Activated B cell treated with CpG ODN at 0.5 μM for 24 hours (primary cell): ENCODE results near the gene GJB2. TPM values are rescaled to one million over a fixed set of nuclear protein-coding genes. Genes with fewer than 3 reads are reported as not detected.
A peak's percentile ranks its signal among the peaks of the same experiment; 100 is the strongest.

Experiments used
- ATAC-seq: fragments of 200-7000 bp; cut with Tn5 transposase; one replicate; pipeline ENCODE4 v1.10.0; 2021; ENCODE audit warnings: low read depth, mild to moderate bottlenecking, moderate library complexity
- CTCF ChIA-PET: fragments of 350-600 bp; sonication (Branson Sonifier 250); formaldehyde crosslinking; loops from one replicate; lab custom pipeline; 2021; ENCODE audit warnings: antibody characterized with exemption; lab: Charles Lee
- POLR2A ChIA-PET: fragments of 350-600 bp; sonication (Branson Sonifier 250); formaldehyde crosslinking; loops from one replicate; lab custom pipeline; 2021; ENCODE audit warnings: antibody characterized with exemption; lab: Charles Lee
- DNase-seq: peaks from one replicate; pipeline ENCODE4 v3.0.0; 2022
- H3K27ac Mint-ChIP-seq: one replicate; pipeline ENCODE4 v1.8.0; 2020; ENCODE audit warnings: mixed read lengths
- H3K27me3 Mint-ChIP-seq: one replicate; pipeline ENCODE4 v1.8.0; 2021; ENCODE audit warnings: mixed read lengths
- H3K36me3 Mint-ChIP-seq: one replicate; pipeline ENCODE4 v1.8.0; 2021; ENCODE audit warnings: low read depth, mixed read lengths
- H3K4me1 Mint-ChIP-seq: one replicate; pipeline ENCODE4 v1.8.0; 2021; ENCODE audit warnings: mixed read lengths
- H3K4me3 Mint-ChIP-seq: one replicate; pipeline ENCODE4 v1.8.0; 2020; ENCODE audit warnings: mild to moderate bottlenecking, mixed read lengths
- H3K9me3 Mint-ChIP-seq: one replicate; pipeline ENCODE4 v1.8.0; 2020; ENCODE audit warnings: mixed read lengths
- CTCF ChIP-seq: fragments of 200-600 bp; IDR thresholded peaks from one replicate; pipeline ENCODE4 v1.8.0; 2022; ENCODE audit warnings: antibody characterized with exemption, mild to moderate bottlenecking
- intact Hi-C: fragments of 100-400 bp; cut with micrococcal nuclease; formaldehyde crosslinking; loops from one replicate; pipeline ENCODE4 v1.15.1; 2024
- total RNA-seq: library from RNA; stranded (reverse); gene quantifications from 2 replicates; pipeline ENCODE4 v1.2.3, GENCODE V29; 2022

Gene GJB2
- total RNA-seq, 1 donor from 2014 or later, result not detected

DNA sequence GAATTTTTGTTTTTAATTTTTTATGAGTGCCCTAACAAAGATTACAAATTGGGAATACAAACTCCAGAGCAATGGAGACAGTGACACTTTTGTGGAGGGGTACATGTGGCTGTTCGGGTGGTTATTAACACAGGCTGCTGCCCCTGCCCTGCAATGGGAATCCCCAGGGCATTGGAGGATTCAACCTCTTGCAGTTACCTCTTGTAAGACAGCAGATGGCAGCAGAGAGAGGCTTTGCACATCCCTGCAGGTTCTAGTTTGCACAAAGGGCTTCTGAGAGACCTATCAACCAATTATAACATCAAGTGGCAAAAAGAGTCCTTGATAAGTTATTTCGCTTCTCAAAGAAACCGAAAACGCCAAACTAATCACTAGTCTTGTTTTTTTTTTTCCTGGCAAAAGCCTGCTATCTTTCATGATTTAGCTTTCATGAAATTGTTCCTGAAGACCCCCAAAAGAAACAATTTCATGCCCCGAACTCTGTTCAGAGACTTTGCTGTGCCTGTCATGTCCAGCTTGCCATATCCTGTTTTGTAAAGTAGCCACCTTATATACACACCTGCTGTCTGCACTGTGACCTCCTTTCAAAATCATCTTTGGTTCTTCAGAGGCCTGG lies 10.4 kb downstream of the GJB2 start:
- Mint-ChIP-seq H3K4me1 (peaks cover 2% of the 10 kb centered on the region), H3K4me3 (no peak overlapping the region), H3K27me3 (peaks cover 44% of the 10 kb centered on the region), H3K9me3 (no peaks in the 10 kb centered on the region), H3K27ac (no peak overlapping the region), H3K36me3 (no peaks in the 10 kb centered on the region)
- ChIA-PET POLR2A (interaction anchor here (0.6 kb wide), 1 partner anchor 291 kb away, joined by 3 read pairs; no protein-coding TSS in a partner anchor), CTCF (interaction anchor here (0.9 to 1.0 kb wide), 2 partner anchors 13 kb away, joined by 3 read pairs; no protein-coding TSS in a partner anchor)
- peak; percentile 42 for TF ChIP-seq CTCF
- ATAC-seq (peak; percentile 100), DNase-seq (no peak)
- intact Hi-C loops, result loop anchor here (1.0 to 5.0 kb wide), 4 partner anchors 9 to 742 kb away; no protein-coding TSS in a partner anchor

DNA sequence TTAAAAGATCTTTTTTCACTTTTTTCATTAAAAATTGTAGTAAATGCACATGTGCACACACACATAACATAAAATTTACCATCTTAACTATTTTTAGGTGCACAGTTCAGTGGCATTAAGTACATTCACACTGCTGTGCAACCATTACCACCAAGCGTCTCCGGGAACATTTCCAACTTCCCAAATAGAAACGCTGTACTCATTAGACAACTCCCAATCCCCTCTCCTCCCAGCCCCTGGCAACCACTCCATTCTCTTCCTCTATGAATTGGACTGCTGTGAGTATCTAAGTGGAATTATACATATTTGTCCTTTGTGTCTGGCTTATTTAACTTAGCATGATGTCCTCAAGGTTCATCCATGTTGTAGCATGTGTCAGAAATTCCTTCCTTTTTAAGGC lies 11.6 kb downstream of the GJB2 start:
- Mint-ChIP-seq H3K36me3 (no peaks in the 10 kb centered on the region), H3K27ac (no peak overlapping the region), H3K4me3 (no peak overlapping the region), H3K27me3 (peaks cover 53% of the 10 kb centered on the region), H3K9me3 (no peaks in the 10 kb centered on the region), H3K4me1 (peaks cover 2% of the 10 kb centered on the region)
- ATAC-seq, result no peak
- POLR2A ChIA-PET, result no interaction called here
- intact Hi-C loops, result loop anchor here (5.0 kb wide), 1 partner anchor 646 kb away; no protein-coding TSS in a partner anchor
- TF ChIP-seq CTCF, result no peak
- CTCF ChIA-PET, result interaction anchor here (0.9 kb wide), 1 partner anchor 12 kb away, joined by 3 read pairs; no protein-coding TSS in a partner anchor
- no peak for DNase-seq

- DNase-seq (no peak), ATAC-seq (no peak)
- ChIA-PET POLR2A (interaction anchor here (0.6 kb wide), 1 partner anchor 8 kb away, joined by 9 read pairs; no protein-coding TSS in a partner anchor), CTCF (interaction anchor here (1.2 kb wide), 1 partner anchor 13 kb away, joined by 4 read pairs; no protein-coding TSS in a partner anchor)
- no peaks in the 10 kb centered on the region for H3K36me3 Mint-ChIP-seq
- H3K9me3 Mint-ChIP-seq, result no peaks in the 10 kb centered on the region
- intact Hi-C loops, result no loop called here
- no peak overlapping the region for H3K27ac Mint-ChIP-seq
- H3K4me1 Mint-ChIP-seq, result peaks cover 15% of the 10 kb centered on the region
- TF ChIP-seq CTCF, result no peak
- H3K27me3 Mint-ChIP-seq, result peaks cover 71% of the 10 kb centered on the region
- H3K4me3 Mint-ChIP-seq, result no peak overlapping the region
Observed at GRCh38 chr13:20178156-20178555, 14.6 kb downstream of the GJB2 start.

GRCh38 chr13:20177049-20177831 lies 15.5 kb downstream of the GJB2 start:
- Mint-ChIP-seq H3K4me3 (no peak overlapping the region), H3K36me3 (no peaks in the 10 kb centered on the region), H3K27me3 (peaks cover 75% of the 10 kb centered on the region), H3K4me1 (peaks cover 17% of the 10 kb centered on the region), H3K9me3 (no peaks in the 10 kb centered on the region), H3K27ac (no peak overlapping the region)
- CTCF ChIA-PET, result no interaction called here
- POLR2A ChIA-PET, result no interaction called here
- intact Hi-C loops, result no loop called here
- ATAC-seq (no peak), DNase-seq (no peak)
- TF ChIP-seq CTCF, result no peak
